Ammon's horn (tissue), 1 donor: ENCODE data around the gene WDR37.
"Not testable (repeated sequence)": the region's sequence is repeated elsewhere in the genome, so short reads cannot be mapped to it uniquely, and the experiment has no call there.

Source experiments
- DNase-seq: peaks from one replicate; pipeline ENCODE4 v3.0.0-alpha.2; 2016; ENCODE audit warnings: low spot score

WDR37 gene

DNA sequence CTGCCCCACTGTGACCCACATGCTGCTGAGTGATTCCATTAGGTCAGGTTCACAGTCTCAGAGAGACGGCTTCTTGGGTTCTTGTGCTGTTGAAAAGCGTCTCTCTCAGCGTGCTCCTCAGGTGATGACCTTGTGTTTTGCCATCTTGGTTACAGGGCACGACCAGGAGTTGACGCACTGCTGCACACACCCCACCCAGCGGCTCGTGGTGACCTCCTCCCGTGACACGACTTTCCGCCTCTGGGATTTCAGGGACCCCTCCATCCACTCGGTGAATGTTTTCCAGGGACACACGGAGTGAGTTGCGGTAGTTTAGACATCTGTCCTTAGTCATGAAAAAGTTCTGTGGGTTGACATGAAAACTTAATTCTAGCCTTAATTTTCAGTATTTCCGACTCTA lies 48.8 kb downstream of the WDR37 start:
- no peak for DNase-seq

- DNase-seq = no peak
These were observed 50.8 kb downstream of the WDR37 start for GRCh38 chr10:1107004-1107403.

- no peak for DNase-seq
These were observed 51.5 kb downstream of the WDR37 start for GRCh38 chr10:1107679-1108078.

GRCh38 chr10:1109795-1110673 lies 53.8 kb downstream of the WDR37 start:
- peak; percentile 64 for DNase-seq

DNA sequence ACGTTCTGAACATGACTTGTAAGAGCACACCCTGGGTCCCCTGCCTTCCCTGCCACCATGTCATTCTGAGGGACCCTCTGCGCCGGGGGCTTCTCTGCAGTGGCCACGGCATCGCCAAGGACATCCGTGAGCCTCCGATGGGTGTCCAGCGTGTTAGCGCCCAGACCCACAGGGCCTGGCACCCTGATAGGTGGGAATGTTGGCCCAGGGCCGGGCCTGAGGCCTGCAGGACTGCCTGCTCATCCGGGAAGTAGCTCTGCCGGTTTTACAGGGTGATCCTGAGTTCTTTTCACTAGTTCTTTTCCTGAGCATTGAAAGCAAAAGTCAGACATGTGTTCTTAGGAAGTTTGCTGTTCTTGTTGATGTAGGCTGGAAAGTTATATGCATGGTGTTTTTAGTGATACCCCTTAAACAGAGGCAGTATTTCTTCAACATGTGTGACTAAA lies 54.5 kb downstream of the WDR37 start:
- no peak for DNase-seq

DNA sequence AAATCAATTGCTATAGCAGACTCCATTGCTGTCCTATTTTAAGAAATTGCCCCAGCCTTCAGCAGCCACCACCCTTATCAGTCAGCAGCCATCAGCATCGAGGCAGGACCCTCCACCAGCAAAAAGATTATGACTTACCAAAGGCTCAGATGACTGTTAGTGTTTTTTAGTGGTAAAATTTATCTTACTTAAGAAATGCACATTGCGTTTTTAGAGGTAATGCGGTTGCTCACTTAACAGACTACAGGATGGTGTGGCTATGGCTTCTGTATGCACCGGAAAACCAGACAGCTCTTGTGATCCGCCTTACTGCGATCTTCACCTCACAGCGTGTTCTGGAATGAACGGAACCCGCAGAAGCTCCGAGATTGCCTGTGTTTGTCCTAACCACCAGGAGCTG lies 58.1 kb downstream of the WDR37 start:
- DNase-seq = no peak

DNA sequence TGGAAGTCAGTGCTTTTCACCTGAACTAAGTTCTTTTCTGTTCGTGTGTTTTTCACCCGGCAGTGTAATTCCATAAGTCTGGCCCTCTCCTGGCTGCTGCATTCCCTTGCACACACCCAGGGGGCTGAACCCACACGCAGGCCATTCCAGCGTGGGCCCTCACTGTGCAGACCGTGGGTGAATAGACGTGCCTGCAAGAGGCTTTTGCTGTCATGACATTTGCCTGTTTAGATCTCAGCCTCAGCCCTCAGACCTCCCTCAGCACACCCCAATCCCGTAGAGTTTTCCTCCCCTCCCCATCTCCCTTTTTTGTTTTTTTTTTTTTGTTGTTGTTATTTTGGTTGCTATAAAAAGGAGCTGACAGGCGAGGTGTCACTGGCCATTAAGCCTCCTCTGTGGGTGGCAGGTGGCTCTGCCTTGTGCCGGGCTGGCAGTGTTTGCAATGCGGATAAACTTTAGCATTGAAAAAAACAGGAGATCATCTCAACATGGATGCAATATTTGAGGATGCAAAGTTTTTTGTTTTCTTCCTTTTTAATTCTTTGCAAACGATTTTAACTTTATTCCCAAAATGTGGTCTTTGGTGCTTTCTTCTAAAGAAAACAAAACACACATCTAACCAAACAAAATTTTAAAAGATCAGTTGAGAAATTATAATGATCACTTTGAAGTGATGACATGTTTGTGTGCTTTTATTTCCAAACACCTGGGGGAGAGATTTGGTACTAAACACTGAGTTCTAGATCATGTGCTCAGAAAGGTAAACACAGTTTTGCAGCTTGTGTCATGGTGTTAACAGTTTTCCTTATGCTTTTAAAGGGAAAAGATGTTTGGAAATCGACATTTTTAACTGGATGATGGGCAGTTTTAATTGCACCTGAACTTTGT lies 58.8 kb downstream of the WDR37 start:
- no peak for DNase-seq

- DNase-seq = no peak
These were observed 59.4 kb downstream of the WDR37 start for GRCh38 chr10:1115607-1115955.

- DNase-seq = no peak
These were observed 59.9 kb downstream of the WDR37 start for GRCh38 chr10:1116051-1116450.

DNA sequence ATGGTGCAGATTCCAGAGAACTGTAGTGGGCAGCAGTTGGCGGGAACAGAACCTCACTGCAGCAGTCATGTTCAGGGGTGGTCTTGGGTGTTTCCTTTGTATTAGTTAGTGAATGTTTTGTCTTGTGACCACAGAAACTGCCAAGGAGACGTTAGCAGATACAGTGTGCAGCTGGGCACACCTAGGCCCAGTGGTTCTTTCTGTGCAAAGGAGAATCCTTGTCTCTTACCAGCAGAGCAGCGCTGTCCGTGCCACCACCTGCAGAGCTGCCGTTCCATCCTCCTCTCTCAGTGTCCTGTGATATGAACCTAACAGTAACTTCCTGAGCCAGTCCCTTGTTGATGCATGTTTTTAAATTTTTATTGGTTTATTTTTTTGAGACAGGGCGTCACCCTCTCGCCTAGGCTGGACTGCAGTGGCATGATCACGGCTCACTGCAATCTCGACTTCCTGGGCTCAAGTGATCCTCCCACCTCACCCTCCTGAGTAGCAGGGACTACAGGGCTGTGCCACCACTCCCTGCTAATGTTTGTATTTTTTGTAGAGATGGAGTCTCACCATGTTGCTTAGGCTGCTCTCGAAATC lies 60.6 kb downstream of the WDR37 start:
- DNase-seq = no peak

DNA sequence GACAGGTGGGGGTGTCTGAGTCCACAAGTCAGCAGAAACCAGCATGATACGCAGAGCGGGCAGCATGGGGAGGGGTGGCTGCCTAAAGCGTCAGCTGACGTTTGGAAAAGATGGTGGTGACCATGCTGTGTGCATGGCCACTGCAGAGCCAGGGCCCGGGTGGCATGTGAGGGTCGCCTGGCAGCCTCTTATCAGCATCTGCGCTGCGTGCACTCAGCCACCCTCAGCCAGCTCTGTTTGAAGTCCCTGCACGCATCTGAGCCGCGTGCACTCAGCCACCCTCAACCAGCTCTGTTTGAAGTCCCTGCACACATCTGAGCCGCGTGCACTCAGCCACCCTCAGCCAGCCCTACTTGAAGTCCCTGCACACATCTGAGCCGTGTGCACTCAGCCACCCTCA lies 61.5 kb downstream of the WDR37 start:
- DNase-seq = no peak

GRCh38 chr10:1118318-1118717 lies 62.1 kb downstream of the WDR37 start:
- not testable (repeated sequence) for DNase-seq

- no peak for DNase-seq
These were observed 62.8 kb downstream of the WDR37 start for GRCh38 chr10:1119027-1119426.

DNA sequence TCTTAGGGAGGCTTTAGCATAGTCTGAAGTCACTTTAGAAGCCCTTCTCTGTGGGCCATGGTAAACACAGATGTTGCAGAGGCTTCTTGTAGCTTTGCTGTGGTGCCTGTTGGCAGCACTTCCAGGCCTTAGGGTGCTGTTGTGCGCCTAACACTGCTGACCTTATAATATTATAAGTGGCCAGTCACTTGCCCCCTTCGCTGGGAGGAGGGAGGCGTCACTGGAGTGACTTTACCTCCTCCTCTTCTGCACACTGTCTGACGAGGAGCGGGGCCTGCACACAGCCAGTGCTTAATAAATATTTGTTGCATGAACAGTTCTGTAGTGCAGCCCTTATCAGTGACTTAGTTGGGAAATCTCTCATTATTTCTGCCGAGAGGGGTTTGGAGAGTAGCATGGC lies 63.3 kb downstream of the WDR37 start:
- no peak for DNase-seq

DNA sequence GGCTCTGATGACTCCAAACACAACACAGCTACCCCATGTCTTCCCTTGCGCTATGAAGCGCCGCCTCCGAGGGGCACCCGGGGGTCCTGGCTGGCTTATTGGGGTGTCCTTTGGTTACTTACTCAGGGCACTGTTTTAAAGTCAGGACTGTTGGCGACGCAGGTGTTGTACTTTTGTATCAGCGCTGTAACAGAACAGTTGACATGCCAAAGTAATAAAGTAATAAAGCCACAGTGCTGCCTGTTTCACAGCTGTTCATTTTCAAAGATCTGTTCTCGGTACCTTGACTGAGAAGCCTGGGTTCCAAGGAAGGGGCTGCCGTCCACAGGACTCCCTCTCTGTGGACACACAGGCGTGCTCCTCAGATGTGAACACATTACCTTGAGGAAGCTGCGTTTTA lies 64.1 kb downstream of the WDR37 start:
- DNase-seq = no peak

DNA sequence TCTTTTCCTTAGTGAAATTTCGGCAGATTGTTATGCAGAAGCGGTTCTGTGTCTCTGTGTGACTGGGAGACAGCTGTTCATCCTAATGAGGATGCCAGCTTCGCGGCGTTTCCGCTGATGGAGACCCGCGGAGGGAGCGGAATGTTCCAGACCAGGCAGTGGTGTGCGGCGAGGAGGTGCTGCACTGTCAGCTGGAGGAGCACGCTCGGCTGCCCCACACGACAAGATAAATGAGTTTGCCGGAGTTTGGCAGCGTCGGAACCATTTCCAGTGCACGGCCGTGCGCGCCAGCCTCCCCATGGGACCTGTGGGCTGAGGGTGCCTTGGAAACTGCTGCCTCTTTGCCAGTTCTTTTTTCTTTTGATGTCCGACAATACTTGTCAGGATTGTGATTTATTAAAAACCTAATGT lies 64.6 kb downstream of the WDR37 start:
- DNase-seq = peak; percentile 51

DNA sequence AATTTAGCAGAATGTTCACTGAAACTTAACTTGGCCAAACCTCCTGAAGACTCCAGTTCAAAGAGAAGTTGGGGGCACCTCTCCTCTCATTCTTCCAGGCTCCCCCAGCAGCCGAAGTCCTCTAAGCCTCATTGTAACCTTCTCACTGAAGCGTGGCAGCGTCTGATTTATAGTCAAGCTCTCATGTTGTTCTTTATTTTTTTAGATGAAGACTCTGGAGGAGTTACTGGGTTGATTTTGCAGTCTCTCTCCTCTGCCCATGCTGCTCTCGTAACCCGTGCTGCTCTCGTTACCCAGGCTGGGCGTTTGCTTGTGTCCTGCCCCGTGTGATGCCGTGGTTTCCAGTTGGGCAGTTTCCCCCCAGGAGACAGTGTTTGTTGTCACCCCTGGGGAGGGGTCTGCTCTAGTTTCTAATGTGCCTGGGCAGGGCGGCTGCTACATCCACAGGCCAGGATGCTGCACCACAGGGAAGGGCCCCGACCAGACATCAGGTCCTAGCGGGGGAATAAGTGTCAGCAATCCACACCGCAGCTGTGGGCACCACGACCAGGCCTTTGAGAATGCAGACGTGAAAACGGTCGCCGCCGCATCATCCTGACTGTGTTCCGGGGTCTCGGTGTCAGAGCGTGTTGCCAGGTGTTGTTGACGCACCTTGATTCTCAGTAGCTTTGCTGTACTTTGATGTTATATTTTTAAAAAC lies 65.2 kb downstream of the WDR37 start:
- DNase-seq = no peak

DNA sequence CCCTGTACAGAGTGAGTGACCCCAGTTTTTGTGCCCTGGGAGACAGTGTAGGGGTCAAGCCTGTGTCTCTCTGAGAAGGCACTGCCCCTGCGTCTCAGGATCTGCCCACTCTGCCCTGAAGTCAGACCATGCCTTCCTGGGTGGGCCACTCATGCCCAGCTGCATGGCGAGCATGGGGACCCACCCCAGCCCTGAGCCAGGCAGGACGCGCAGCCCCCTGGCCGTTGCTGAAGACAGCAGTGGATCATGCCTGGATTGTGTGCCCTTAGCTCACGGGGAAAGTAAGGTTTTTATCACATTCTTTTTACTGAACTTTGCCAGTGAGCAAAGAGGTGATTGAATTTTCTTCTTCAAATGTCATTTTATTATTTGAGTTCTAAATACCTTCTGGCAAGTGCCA lies 66.2 kb downstream of the WDR37 start:
- DNase-seq = no peak

DNA sequence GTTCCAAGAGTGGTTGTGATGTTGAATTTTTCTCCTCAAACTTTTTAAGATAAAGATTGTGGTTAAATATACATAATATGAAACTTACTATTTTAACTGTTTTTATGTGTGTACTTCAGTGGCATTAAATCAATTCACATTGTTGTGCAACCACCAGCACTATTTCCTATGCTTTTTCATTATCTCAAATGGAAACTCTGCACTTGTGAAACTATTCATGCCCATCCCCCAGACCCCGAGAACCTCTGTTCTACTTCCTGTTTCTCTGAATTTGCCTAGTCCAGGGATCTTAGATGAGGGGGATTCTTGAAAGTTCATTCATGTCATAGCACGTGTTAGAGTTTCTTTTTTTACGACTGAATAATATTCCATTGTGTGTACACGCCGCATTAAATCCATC lies 67.0 kb downstream of the WDR37 start:
- DNase-seq = no peak

DNA sequence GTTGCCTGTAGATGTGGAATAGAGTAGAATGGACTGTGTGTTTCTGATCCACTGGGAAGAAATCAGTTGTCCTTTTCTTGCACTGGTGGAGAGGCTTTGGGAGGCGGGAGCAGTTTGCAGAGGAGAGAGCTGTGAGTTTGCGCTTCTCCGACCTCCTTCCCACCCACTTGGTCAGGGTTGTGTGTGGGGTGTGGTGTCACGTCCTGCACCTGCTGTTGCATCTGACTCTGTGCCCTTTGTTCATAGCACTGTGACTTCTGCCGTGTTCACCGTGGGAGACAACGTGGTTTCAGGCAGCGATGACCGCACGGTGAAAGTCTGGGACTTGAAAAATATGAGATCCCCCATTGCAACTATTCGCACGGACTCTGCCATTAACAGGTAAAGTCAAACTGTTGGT lies 67.8 kb downstream of the WDR37 start:
- no peak for DNase-seq

GRCh38 chr10:1124796-1125195 lies 68.6 kb downstream of the WDR37 start:
- no peak for DNase-seq

DNA sequence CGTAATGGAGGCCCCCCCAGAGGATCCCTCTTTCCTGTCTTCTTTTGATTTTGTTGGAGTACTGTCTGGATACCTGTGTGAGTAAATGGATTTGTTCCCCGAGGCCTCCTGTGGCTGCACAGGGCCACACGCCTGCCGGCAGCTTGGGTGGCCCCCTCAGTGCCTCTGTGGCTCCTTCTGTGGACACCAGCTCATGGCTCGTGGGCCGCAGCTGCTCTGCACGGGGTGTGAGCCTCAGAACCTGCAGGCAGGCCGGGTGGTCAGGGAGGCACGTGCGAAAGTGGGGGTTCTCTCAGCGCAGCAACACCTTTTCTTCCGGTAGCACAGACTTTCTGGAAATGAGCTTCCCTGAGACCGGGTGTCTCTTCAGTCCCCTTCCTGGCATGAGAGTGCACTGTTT lies 70.3 kb downstream of the WDR37 start:
- DNase-seq = no peak
